Testis (tissue), 3 donors: ENCODE measurements around the gene CYGB. TPM values are rescaled to one million over a fixed set of nuclear protein-coding genes. Genes with fewer than 3 reads are reported as not detected.

Experiments used
- DNase-seq: peaks from one replicate; pipeline ENCODE4 v3.0.0-alpha.2; 2019
- H3K27ac ChIP-seq, 2 donors: fragments of 200-600 bp; sonication (generic); one replicate each; pipeline ENCODE4 v1.5.1; 2019
- H3K27me3 ChIP-seq: fragments of 200-600 bp; sonication (generic); one replicate; pipeline ENCODE4 v1.5.1; 2019
- H3K36me3 ChIP-seq: fragments of 200-600 bp; sonication (generic); one replicate; pipeline ENCODE4 v1.5.1; 2017; ENCODE audit warnings: low read depth; ENCODE audit errors: missing control alignments
- H3K4me1 ChIP-seq: fragments of 200-600 bp; sonication (generic); one replicate; pipeline ENCODE4 v1.5.1; 2019
- H3K4me3 ChIP-seq, 2 donors: fragments of 200-600 bp; sonication (generic); one replicate each; pipeline ENCODE4 v1.5.1; 2017 to 2019
- H3K9me3 ChIP-seq: fragments of 200-600 bp; sonication (generic); one replicate; pipeline ENCODE4 v1.5.1; 2017
- POLR2A ChIP-seq: fragments of 450-650 bp; IDR thresholded peaks from one replicate; pipeline ENCODE4 v1.6.1; 2017; ENCODE audit warnings: antibody characterized with exemption, mild to moderate bottlenecking, moderate library complexity
- WGBS, 2 donors: methylation state at CpG; one replicate each; pipeline ENCODE4 v1.1.5; 2018; 5-methylcytosine and 5-hydroxymethylcytosine counted together
- intact Hi-C: fragments of 100-400 bp; cut with DNase I; formaldehyde crosslinking; loops from one replicate; pipeline ENCODE4 v1.15.1; 2023; ENCODE audit warnings: low total_unique reads
- polyA plus RNA-seq: library from polyadenylated mRNA; stranded (reverse); fragments of 350-450 nt; fragmentation: Illumina TruSeq; extraction: RNeasy Lipid Tissue Mini Kit (QIAGEN cat#74804); gene quantifications from one replicate; pipeline ENCODE4 v1.2.3, GENCODE V29; 2014; ENCODE audit warnings: low read depth, low replicate concordance; ENCODE audit not compliant: insufficient read depth
- total RNA-seq, 2 donors: library from RNA; depleted of rRNA; stranded (reverse); fragments of >200 nt; gene quantifications; one replicate each; pipeline ENCODE4 v1.2.3, GENCODE V29; 2016
- TF ChIP-seq, protein P1 (sequence below), 3 experiments: fragments of 450-650 bp in 2 of 3; fragments of 200-600 bp in 1 of 3; sonication (generic) in 1 of 3; IDR thresholded peaks; one replicate each; pipeline ENCODE4 v1.5.1; 2016 to 2019; ENCODE audit warnings: antibody characterized with exemption in 3 of 3, mild to moderate bottlenecking in 2 of 3, moderate library complexity in 1 of 3

The CYGB gene
- total and polyA plus RNA-seq, 3 donors from 2014 or later = 3.4 to 9.9 (median 7.2) TPM

DNA sequence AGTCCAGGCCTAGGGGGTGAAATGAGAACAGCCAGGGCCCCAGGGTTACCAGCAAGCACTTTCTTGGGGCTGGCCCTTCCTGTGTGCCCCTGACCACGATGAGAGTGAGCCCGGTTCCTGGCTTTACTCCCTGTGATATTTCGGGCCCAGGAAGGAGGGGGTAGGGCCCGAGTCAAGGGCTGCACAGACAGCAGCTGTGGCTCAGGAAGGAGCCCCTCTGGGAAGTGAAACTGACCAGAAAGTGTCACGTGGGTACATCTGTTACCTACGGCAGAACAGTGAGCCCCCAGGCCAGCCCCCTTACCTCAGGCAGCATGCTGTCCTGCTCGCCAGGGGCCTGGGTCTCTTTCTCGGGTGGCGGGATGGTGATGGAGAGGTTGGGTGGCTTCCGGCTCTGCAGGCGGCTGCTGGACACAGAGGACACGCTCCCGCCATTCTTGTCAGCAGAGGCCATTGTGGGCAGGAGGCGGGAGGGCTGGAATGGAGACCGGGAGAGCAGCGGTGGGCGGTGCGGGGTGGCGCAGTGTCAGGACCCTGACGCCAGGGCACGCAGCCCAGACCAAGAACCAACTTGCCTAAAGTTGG lies 56.3 kb downstream of the CYGB start:
- TF ChIP-seq, protein P1, sequence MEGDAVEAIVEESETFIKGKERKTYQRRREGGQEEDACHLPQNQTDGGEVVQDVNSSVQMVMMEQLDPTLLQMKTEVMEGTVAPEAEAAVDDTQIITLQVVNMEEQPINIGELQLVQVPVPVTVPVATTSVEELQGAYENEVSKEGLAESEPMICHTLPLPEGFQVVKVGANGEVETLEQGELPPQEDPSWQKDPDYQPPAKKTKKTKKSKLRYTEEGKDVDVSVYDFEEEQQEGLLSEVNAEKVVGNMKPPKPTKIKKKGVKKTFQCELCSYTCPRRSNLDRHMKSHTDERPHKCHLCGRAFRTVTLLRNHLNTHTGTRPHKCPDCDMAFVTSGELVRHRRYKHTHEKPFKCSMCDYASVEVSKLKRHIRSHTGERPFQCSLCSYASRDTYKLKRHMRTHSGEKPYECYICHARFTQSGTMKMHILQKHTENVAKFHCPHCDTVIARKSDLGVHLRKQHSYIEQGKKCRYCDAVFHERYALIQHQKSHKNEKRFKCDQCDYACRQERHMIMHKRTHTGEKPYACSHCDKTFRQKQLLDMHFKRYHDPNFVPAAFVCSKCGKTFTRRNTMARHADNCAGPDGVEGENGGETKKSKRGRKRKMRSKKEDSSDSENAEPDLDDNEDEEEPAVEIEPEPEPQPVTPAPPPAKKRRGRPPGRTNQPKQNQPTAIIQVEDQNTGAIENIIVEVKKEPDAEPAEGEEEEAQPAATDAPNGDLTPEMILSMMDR (IDR thresholded peaks at IDR 0.05) = no peak
- no peak for TF ChIP-seq POLR2A
- Histone ChIP-seq H3K9me3 (no peaks in the 10 kb centered on the region), H3K36me3 (no peaks in the 10 kb centered on the region), H3K4me3 (no peak overlapping the region), H3K4me1 (peaks cover 13% of the 10 kb centered on the region), H3K27ac (peak overlapping the region; percentile 64 to 78), H3K27me3 (no peaks in the 10 kb centered on the region)
- intact Hi-C loops = no loop called here
- 70 to 75% methylated on average over 3 to 19 of the region's 21 CpGs for WGBS, 2 donors
- DNase-seq = peak; percentile 44

DNA sequence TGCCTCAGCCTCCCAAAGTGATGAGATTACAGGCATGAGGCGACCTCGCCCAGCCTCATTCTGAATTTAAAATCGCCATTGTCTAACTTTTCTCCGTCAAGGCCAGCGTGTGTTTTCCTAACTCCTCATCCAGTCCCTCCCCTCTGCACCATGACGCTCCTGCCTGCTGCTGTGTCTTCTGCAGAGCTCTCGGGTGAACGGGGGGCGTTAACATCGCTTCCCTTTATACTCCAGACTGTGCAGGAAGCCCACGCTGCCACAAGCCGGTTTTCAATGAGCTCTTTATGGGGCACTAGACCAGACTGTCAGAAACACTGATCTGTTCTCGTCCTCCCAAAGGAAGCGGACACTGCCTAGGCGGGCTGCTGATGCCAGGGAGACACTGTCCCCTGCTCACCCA lies 56.9 kb downstream of the CYGB start:
- WGBS, 2 donors = 28 to 46% methylated on average over 13 to 15 of the region's 15 CpGs
- Histone ChIP-seq H3K27ac (peak overlapping the region; percentile 64 to 78), H3K4me3 (no peak overlapping the region), H3K27me3 (no peaks in the 10 kb centered on the region), H3K4me1 (peaks cover 13% of the 10 kb centered on the region), H3K9me3 (no peaks in the 10 kb centered on the region), H3K36me3 (no peaks in the 10 kb centered on the region)
- intact Hi-C loops = no loop called here
- peak; percentile 81 for DNase-seq
- TF ChIP-seq, protein P1 (IDR thresholded peaks at IDR 0.05) = no peak
- no peak for TF ChIP-seq POLR2A

DNA sequence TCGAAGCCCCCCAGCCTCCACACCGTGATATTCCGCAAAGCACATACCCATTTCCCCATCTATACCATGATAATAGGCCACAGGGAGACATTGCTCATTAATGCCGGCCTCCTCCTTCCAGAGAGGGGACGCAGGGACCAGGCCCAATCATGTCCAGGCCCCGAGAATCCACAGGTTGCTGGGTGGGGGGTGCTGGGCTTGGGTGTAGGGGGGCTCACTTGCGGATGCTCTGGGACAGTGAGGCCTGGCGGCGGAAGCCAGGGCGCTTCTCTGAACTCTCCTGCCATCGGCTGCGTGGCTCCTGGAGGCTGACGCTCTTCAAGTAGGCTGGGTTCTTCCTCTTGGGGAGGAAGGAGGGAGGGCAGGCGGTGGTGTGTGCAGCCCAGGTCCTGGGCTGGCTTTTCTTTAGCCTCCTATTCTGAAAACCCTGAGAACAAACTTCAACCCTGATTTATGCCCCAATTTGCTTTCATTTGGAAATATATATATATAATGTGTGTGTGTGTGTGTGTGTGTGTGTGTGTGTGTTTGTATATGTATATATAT lies 57.9 kb downstream of the CYGB start:
- Histone ChIP-seq H3K27ac (no peak overlapping the region), H3K36me3 (no peaks in the 10 kb centered on the region), H3K4me1 (peaks cover 13% of the 10 kb centered on the region), H3K27me3 (no peaks in the 10 kb centered on the region), H3K4me3 (no peak overlapping the region), H3K9me3 (no peaks in the 10 kb centered on the region)
- 88 to 89% methylated on average over 12 to 14 of the region's 14 CpGs for WGBS, 2 donors
- no peak for DNase-seq
- TF ChIP-seq, protein P1 (IDR thresholded peaks at IDR 0.05) = no peak
- no peak for TF ChIP-seq POLR2A
- intact Hi-C loops = no loop called here

DNA sequence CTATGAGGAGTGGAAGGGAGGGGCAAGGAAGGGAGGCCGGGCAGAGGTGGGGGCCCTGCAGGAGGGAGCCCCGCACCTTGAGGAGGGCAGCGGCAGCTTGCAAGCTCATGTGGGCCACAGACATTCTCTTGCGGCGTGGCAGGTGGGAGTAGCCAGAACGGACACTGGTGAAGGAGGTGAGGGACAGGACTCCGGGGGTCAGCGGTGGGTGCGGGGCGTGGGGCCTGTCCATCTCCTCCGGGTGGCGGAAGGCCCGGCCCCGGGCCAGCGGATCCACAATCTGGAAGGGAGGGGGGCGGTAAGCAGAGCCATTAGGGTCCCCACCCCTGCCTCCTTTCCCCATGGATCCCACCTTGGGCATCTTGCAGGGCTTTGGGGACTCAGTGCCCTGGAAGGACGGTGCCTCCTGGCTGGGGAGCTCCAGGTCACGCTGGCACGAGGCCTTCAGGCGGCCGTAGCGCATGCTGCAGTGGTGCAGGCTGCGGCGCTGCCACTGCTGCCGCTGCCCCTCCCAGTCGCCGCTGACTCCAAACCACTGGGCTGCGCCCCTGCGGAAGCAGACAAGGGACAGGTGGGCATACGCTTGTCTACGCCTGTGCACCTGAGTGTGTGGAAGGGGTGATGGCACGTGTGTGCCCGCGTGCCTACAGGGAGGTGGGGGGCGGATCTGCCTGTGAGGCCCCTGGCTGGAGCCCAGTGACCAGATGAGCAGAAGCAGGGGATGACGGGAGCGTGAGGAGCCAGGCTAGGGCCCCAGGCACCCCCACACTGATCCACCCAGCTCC lies 58.6 kb downstream of the CYGB start:
- no peak for DNase-seq
- H3K4me1 ChIP-seq = peaks cover 13% of the 10 kb centered on the region
- no peaks in the 10 kb centered on the region for H3K36me3 ChIP-seq
- 89 to 90% methylated on average over 21 to 37 of the region's 37 CpGs for WGBS, 2 donors
- no peaks in the 10 kb centered on the region for H3K9me3 ChIP-seq
- H3K27me3 ChIP-seq = no peaks in the 10 kb centered on the region
- H3K4me3 ChIP-seq = no peak overlapping the region
- intact Hi-C loops = no loop called here
- TF ChIP-seq, protein P1 (IDR thresholded peaks at IDR 0.05) = no peak
- no peak for TF ChIP-seq POLR2A
- no peak overlapping the region for H3K27ac ChIP-seq
